MM.1S (cell line): ENCODE data around the gene GFM1.

ENCODE experiments used
- EZH2 ChIP-seq: fragments of 300-600 bp; sonication (generic); optimal IDR thresholded peaks from 2 replicates; pipeline ENCODE3; 2017; ENCODE audit warnings: low read depth, mild to moderate bottlenecking, antibody characterized with exemption, low read length, mixed read lengths
- EZH2phosphoT487 ChIP-seq: fragments of 300-600 bp; sonication (generic); IDR thresholded peaks from 2 replicates; pipeline ENCODE4 v1.6.1; 2018; ENCODE audit warnings: antibody characterized with exemption, low read length
- TF ChIP-seq, protein P1 (sequence below): fragments of 300-600 bp; sonication (generic); IDR thresholded peaks from 2 replicates; pipeline ENCODE4 v1.5.1; 2016; ENCODE audit warnings: antibody characterized with exemption, low read length, mixed read lengths

DNA sequence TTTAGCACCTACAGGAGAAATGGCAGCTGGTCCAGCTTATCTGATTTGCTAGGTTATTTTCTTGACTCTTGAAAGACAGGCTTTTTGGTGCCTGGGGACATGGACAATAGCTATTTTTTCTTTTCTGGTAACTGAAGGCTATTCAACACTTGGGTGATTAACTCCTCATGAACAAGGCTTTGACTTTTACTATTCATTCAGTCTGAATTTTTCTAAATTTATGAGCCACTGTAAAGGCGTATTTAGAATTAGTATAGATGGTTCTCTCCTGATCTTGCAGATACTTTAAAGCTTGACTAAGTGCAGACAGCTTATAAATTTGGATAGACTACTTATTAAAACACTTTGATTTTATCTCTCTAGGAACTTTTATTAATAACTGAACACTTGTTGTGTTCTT, 18.4 kb upstream of the GFM1 start:
- TF ChIP-seq, protein P1, sequence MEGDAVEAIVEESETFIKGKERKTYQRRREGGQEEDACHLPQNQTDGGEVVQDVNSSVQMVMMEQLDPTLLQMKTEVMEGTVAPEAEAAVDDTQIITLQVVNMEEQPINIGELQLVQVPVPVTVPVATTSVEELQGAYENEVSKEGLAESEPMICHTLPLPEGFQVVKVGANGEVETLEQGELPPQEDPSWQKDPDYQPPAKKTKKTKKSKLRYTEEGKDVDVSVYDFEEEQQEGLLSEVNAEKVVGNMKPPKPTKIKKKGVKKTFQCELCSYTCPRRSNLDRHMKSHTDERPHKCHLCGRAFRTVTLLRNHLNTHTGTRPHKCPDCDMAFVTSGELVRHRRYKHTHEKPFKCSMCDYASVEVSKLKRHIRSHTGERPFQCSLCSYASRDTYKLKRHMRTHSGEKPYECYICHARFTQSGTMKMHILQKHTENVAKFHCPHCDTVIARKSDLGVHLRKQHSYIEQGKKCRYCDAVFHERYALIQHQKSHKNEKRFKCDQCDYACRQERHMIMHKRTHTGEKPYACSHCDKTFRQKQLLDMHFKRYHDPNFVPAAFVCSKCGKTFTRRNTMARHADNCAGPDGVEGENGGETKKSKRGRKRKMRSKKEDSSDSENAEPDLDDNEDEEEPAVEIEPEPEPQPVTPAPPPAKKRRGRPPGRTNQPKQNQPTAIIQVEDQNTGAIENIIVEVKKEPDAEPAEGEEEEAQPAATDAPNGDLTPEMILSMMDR: no peak
- TF ChIP-seq EZH2phosphoT487 (no peak), EZH2 (no peak)
